Lung (tissue), 12 donors: ENCODE results near the gene IFITM1. TPM values are rescaled to one million over a fixed set of nuclear protein-coding genes. Genes with fewer than 3 reads are reported as not detected.

ENCODE experiments used
- ATAC-seq: fragments of 200-7000 bp; cut with Tn5 transposase; one replicate; pipeline ENCODE4 v1.9.1; 2020; ENCODE audit warnings: moderate number of reproducible peaks; ENCODE audit not compliant: insufficient read depth, low FRiP score
- DNase-seq, 3 donors: peaks; one replicate each; pipeline ENCODE4 v3.0.0-alpha.2; 2013 to 2017
- H3K27ac ChIP-seq, 2 donors: one replicate each; pipeline ENCODE4 v1.5.1; 2013; ENCODE audit warnings: mild to moderate bottlenecking in 2 of 2, moderate library complexity in 2 of 2, control low read depth in 1 of 2, inconsistent platforms in 1 of 2, low read depth in 1 of 2, low read length in 1 of 2
- H3K27me3 ChIP-seq, 3 donors: one replicate each; pipeline ENCODE4 v1.5.1; 2013; ENCODE audit warnings: low read length in 2 of 3; ENCODE audit not compliant: control insufficient read depth in 3 of 3, insufficient read depth in 3 of 3
- H3K36me3 ChIP-seq, 4 donors: one replicate each; pipeline ENCODE4 v1.5.1; 2013; ENCODE audit warnings: low read length in 4 of 4, mild to moderate bottlenecking in 1 of 4, moderate library complexity in 1 of 4; ENCODE audit not compliant: control insufficient read depth in 4 of 4, insufficient read depth in 4 of 4
- H3K4me1 ChIP-seq, 5 donors: one replicate each; pipeline ENCODE4 v1.5.1; 2013; ENCODE audit warnings: low read length in 5 of 5, mild to moderate bottlenecking in 2 of 5, moderate library complexity in 1 of 5; ENCODE audit not compliant: control insufficient read depth in 5 of 5, insufficient read depth in 5 of 5
- H3K4me3 ChIP-seq: one replicate; pipeline ENCODE4 v1.5.1; 2013; ENCODE audit warnings: mild to moderate bottlenecking, control low read depth, moderate library complexity
- H3K9ac ChIP-seq, 2 donors: one replicate each; pipeline ENCODE4 v1.5.1; 2013; ENCODE audit warnings: low read length in 2 of 2, control low read depth in 1 of 2; ENCODE audit not compliant: insufficient read depth in 1 of 2
- H3K9me3 ChIP-seq, 4 donors: one replicate each; pipeline ENCODE4 v1.5.1; 2013; ENCODE audit warnings: low read length in 3 of 4, mild to moderate bottlenecking in 1 of 4, moderate library complexity in 1 of 4; ENCODE audit not compliant: control insufficient read depth in 4 of 4, insufficient read depth in 3 of 4
- WGBS, 2 donors: extraction: QIAGEN DNeasy Blood & Tissue Kit; methylation state at CpG; one replicate each; pipeline ENCODE4 v1.1.7; 2013; 5-methylcytosine and 5-hydroxymethylcytosine counted together
- polyA plus RNA-seq, 2 donors: library from polyadenylated mRNA; stranded (reverse); fragments of 200-250 nt; gene quantifications; one replicate each; pipeline ENCODE4 v1.2.1, GENCODE V29; 2013
- total RNA-seq, 2 donors: library from RNA; depleted of rRNA in 1 of 2; stranded (reverse); fragments of >200 nt in 1 of 2; gene quantifications; one replicate each; pipeline ENCODE4 v1.2.1, GENCODE V29; 2014 to 2021
- TF ChIP-seq, protein P1 (sequence below): IDR thresholded peaks from 2 replicates; pipeline ENCODE4 v1.5.1; 2012; ENCODE audit warnings: mild to moderate bottlenecking; ENCODE audit errors: control extremely low read depth, extremely low read depth
- donor health status: control.
- donor health status: control.
- donor health status: Bipolar disorder and iron deficiency.
- donor health status: healthy.
- donor health status: DM: yes; HTN: yes; CAD: no.

IFITM1 gene
- total and polyA plus RNA-seq, 4 donors = 53.3 to 531 (median 189) TPM

GRCh38 chr11:297051-297585 lies 16.7 kb upstream of the IFITM1 start:
- Histone ChIP-seq H3K36me3 (peaks cover 0 to 16% (median 0%) of the 10 kb centered on the region in 4 donors), H3K4me1 (peaks cover 0 to 4% (median 0%) of the 10 kb centered on the region in 5 donors), H3K4me3 (no peak overlapping the region), H3K27me3 (peaks cover 0 to 8% (median 6%) of the 10 kb centered on the region in 3 donors), H3K9ac (no peak overlapping the region), H3K27ac (no peak overlapping the region), H3K9me3 (no peaks in the 10 kb centered on the region)
- DNase-seq (no peak), ATAC-seq (no peak)
- TF ChIP-seq, protein P1, sequence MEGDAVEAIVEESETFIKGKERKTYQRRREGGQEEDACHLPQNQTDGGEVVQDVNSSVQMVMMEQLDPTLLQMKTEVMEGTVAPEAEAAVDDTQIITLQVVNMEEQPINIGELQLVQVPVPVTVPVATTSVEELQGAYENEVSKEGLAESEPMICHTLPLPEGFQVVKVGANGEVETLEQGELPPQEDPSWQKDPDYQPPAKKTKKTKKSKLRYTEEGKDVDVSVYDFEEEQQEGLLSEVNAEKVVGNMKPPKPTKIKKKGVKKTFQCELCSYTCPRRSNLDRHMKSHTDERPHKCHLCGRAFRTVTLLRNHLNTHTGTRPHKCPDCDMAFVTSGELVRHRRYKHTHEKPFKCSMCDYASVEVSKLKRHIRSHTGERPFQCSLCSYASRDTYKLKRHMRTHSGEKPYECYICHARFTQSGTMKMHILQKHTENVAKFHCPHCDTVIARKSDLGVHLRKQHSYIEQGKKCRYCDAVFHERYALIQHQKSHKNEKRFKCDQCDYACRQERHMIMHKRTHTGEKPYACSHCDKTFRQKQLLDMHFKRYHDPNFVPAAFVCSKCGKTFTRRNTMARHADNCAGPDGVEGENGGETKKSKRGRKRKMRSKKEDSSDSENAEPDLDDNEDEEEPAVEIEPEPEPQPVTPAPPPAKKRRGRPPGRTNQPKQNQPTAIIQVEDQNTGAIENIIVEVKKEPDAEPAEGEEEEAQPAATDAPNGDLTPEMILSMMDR = no peak
- WGBS, 2 donors = 63 to 83% methylated on average over 13 of the region's 13 CpGs

DNA sequence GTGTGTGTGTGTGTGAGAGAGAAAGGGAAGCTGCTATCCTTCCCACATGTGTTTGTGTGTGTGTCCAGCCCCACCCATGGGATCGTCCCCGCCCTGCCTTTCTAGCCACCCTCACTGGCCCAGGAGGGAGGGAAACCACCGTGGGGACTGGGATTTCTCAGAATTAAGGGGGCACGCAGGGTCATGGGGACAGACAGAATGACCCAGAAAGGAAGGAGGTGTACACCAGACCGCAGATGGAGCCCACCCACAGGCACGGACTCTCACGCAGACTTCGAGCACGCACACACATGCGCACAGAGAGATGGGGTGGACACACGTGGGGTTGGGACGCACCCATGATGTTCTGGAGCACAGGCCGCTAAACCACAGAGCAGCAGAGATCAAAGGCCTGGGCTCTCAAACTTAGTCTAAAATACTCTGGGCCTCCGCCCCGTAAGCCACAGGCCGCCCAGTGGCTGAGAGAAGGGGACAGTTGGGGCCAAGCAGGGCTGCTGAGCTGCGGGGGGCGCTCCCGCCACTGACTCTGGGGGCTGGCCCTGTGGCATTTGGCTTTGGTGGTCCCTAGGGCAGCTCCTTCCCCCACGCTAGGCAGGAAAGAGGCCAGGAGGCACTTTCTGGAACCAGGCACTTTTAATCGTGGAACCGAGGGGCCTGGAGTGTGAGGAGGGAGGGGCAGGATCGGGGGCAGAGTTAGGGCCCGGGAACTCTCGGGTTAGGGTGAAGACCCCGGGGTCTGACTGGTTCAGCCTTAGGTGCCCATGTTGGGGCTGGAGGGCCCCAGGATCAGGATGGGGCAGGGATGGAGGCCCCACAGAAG lies 16.0 kb upstream of the IFITM1 start:
- Histone ChIP-seq H3K9me3 (no peaks in the 10 kb centered on the region), H3K36me3 (peaks cover 0 to 14% (median 0%) of the 10 kb centered on the region in 4 donors), H3K27ac (no peak overlapping the region), H3K4me1 (peaks cover 0 to 4% (median 0%) of the 10 kb centered on the region in 5 donors), H3K4me3 (no peak overlapping the region), H3K9ac (no peak overlapping the region), H3K27me3 (peaks cover 0 to 8% (median 6%) of the 10 kb centered on the region in 3 donors)
- WGBS, 2 donors = 46 to 75% methylated on average over 25 to 26 of the region's 26 CpGs
- no peak for ATAC-seq
- TF ChIP-seq, protein P1 = no peak
- DNase-seq = no peak

GRCh38 chr11:298406-299065 lies 15.3 kb upstream of the IFITM1 start:
- no peak overlapping the region for H3K27ac ChIP-seq
- 65 to 77% methylated on average over 15 of the region's 15 CpGs for WGBS, 2 donors

More at GRCh38 chr11:298406-299065, 15.3 kb upstream of the IFITM1 start:
- peaks cover 0 to 11% (median 0%) of the 10 kb centered on the region in 4 donors for H3K36me3 ChIP-seq
- no peak overlapping the region for H3K4me3 ChIP-seq
- ATAC-seq (no peak), DNase-seq (no peak)
- no peak overlapping the region for H3K9ac ChIP-seq
- H3K9me3 ChIP-seq = no peaks in the 10 kb centered on the region
- TF ChIP-seq, protein P1 = no peak
- peaks cover 0 to 8% (median 6%) of the 10 kb centered on the region in 3 donors for H3K27me3 ChIP-seq
- peaks cover 0 to 4% (median 0%) of the 10 kb centered on the region in 5 donors for H3K4me1 ChIP-seq
